ENCODE measurements around the gene HSD17B1.

GRCh38 chr17:42579794-42580551 is 27.2 kb downstream of the HSD17B1 start:
- no peak for TF ChIP-seq EZH2 (IDR thresholded peaks at IDR 0.05; ENCODE audit: insufficient read depth, poor library complexity, severe bottlenecking)
- no peak for TF ChIP-seq EZH2phosphoT487 (IDR thresholded peaks at IDR 0.05; ENCODE audit: insufficient read depth, low read depth)
